ENCODE results near the gene PTPRN2. TPM values are rescaled to one million over a fixed set of nuclear protein-coding genes. Genes with fewer than 3 reads are reported as not detected.
"Not testable (repeated sequence)": the region's sequence is repeated elsewhere in the genome, so short reads cannot be mapped to it uniquely, and the experiment has no call there.

Gene PTPRN2
- total RNA-seq, 4 donors from 2014 or later: 14.9 to 34.3 (median 21.3) TPM

DNA sequence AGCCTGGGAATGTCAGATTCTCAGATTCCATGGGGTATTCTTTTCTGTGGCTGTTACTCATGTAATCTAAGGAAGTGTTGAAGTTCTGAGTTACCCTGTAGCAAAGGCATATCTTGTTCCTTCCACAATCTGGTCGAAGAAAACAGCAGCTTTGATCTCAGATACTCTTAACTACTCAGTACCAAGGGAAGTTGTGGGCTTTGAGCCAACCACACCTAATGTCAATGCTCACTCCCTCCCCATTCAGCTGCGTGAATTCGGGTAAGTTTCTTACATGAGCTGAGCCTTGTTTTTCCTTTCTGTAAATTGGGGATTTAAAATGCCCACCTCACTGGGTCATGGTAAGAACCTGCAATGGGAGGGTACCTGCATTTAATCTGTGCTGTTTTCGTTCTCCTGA is 52.5 kb downstream of the PTPRN2 start:
- no peaks in the 10 kb centered on the region for H3K9me3 ChIP-seq
- no peak for DNase-seq
- no peak overlapping the region for H3K27ac ChIP-seq
- H3K4me1 ChIP-seq: no peaks in the 10 kb centered on the region
- no peaks in the 10 kb centered on the region for H3K36me3 ChIP-seq
- no peak overlapping the region for H3K4me3 ChIP-seq
- no peak for TF ChIP-seq POLR2A (IDR thresholded peaks at IDR 0.05)
- TF ChIP-seq, protein P1, sequence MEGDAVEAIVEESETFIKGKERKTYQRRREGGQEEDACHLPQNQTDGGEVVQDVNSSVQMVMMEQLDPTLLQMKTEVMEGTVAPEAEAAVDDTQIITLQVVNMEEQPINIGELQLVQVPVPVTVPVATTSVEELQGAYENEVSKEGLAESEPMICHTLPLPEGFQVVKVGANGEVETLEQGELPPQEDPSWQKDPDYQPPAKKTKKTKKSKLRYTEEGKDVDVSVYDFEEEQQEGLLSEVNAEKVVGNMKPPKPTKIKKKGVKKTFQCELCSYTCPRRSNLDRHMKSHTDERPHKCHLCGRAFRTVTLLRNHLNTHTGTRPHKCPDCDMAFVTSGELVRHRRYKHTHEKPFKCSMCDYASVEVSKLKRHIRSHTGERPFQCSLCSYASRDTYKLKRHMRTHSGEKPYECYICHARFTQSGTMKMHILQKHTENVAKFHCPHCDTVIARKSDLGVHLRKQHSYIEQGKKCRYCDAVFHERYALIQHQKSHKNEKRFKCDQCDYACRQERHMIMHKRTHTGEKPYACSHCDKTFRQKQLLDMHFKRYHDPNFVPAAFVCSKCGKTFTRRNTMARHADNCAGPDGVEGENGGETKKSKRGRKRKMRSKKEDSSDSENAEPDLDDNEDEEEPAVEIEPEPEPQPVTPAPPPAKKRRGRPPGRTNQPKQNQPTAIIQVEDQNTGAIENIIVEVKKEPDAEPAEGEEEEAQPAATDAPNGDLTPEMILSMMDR (IDR thresholded peaks at IDR 0.05): no peak
- no peaks in the 10 kb centered on the region for H3K27me3 ChIP-seq

GRCh38 chr7:158534598-158534997 is 53.0 kb downstream of the PTPRN2 start:
- no peaks in the 10 kb centered on the region for H3K9me3 ChIP-seq
- H3K36me3 ChIP-seq: no peaks in the 10 kb centered on the region
- H3K4me1 ChIP-seq: no peaks in the 10 kb centered on the region
- H3K4me3 ChIP-seq: no peak overlapping the region
- no peak for DNase-seq
- no peaks in the 10 kb centered on the region for H3K27me3 ChIP-seq
- no peak overlapping the region for H3K27ac ChIP-seq
- TF ChIP-seq POLR2A (IDR thresholded peaks at IDR 0.05): no peak
- TF ChIP-seq, protein P1 (IDR thresholded peaks at IDR 0.05): no peak

GRCh38 chr7:158534134-158534515 is 53.5 kb downstream of the PTPRN2 start:
- H3K36me3 ChIP-seq, H3K4me1 ChIP-seq, H3K27ac ChIP-seq, DNase-seq, H3K9me3 ChIP-seq, H3K4me3 ChIP-seq, H3K27me3 ChIP-seq: not testable (repeated sequence)

GRCh38 chr7:158533386-158534133 is 54.1 kb downstream of the PTPRN2 start:
- DNase-seq: no peak
- H3K27ac ChIP-seq: no peak overlapping the region
- TF ChIP-seq, protein P1 (IDR thresholded peaks at IDR 0.05): no peak
- TF ChIP-seq POLR2A (IDR thresholded peaks at IDR 0.05): no peak
- no peaks in the 10 kb centered on the region for H3K4me1 ChIP-seq
- H3K27me3 ChIP-seq: no peaks in the 10 kb centered on the region
- no peak overlapping the region for H3K4me3 ChIP-seq
- H3K9me3 ChIP-seq: no peaks in the 10 kb centered on the region
- no peaks in the 10 kb centered on the region for H3K36me3 ChIP-seq

DNA sequence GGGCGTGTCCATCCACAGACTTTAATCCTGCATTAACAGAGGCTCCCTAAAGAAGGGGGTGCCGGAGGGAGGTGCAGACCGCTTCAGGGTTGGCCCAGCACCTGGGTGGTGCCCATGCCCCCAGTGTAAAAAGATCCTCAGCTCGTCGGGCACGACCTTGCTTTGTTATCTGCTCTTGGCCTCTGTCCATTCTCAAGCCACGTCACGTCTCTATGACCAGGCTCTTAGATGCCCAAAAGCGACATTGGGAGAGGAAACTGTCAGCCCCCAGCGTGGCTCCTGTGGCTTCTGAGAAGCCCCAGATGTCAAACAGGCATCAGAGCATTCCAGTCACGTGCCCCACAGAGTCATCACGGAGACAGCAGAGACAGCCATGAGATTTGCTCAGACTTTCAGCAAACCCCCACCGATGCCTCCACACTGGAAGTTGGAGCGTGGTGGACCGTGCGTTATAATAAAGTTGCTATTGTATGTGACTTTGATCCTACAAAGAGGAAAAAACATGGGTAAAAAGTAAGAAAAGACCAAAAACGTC is 55.5 kb downstream of the PTPRN2 start:
- TF ChIP-seq, protein P1 (IDR thresholded peaks at IDR 0.05): no peak
- no peak for TF ChIP-seq POLR2A (IDR thresholded peaks at IDR 0.05)
- Histone ChIP-seq H3K27ac (no peak overlapping the region), H3K4me3 (no peak overlapping the region), H3K9me3 (no peaks in the 10 kb centered on the region), H3K27me3 (no peaks in the 10 kb centered on the region), H3K36me3 (no peaks in the 10 kb centered on the region), H3K4me1 (no peaks in the 10 kb centered on the region)
- DNase-seq: no peak

DNA sequence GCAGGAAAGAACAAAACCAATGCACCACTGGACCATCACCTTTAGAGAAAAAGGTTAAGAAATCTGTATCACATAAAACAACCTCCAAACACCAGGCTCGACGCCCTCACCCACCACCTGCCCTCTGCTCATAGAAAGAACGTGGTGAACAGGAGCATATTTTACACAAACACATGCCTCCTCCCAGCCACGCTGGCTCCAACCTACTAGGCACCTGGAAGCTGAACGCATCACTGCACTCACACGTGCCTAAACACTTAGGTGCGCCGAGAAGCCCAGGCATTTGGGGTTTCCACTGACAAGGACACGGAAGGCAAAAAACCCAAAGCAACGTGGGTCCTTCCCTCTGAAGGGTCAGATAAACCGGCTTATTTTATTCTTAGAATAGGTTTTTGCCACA is 56.0 kb downstream of the PTPRN2 start:
- Histone ChIP-seq H3K9me3 (no peaks in the 10 kb centered on the region), H3K36me3 (no peaks in the 10 kb centered on the region), H3K27me3 (no peaks in the 10 kb centered on the region), H3K27ac (no peak overlapping the region), H3K4me3 (no peak overlapping the region), H3K4me1 (no peaks in the 10 kb centered on the region)
- TF ChIP-seq, protein P1 (IDR thresholded peaks at IDR 0.05): no peak
- no peak for TF ChIP-seq POLR2A (IDR thresholded peaks at IDR 0.05)
- DNase-seq: peak in 1 of 3 donors; percentile 44
